Measurements from ENCODE around the gene LCMT1. TPM values are rescaled to one million over a fixed set of nuclear protein-coding genes. Genes with fewer than 3 reads are reported as not detected.
"Not testable (repeated sequence)": the region's sequence is repeated elsewhere in the genome, so short reads cannot be mapped to it uniquely, and the experiment has no call there.

Gene LCMT1
- total RNA-seq, 5 donors from 2014 or later (not counting 1 experiment from before 2014, with no cell fraction given) = 35.7 to 42.9 (median 36.0) TPM

- H3K27ac Mint-ChIP-seq = peak overlapping the region in 1 of 2 donors; percentile 6
- ATAC-seq (replicated peaks in 1 of 4) (no peak), DNase-seq (no peak)
Measured at GRCh38 chr16:25174285-25174684, 62.7 kb downstream of the LCMT1 start.

GRCh38 chr16:25176136-25176535 is 64.6 kb downstream of the LCMT1 start:
- no peak overlapping the region for H3K27ac ChIP-seq (ENCODE audit: low read length)
- WGBS (ENCODE audit: insufficient coverage) = 97% methylated on average over 6 of the region's 7 CpGs
- POLR2A ChIA-PET = interaction anchor here in 1 of 2 donors (0.6 kb wide), 1 partner anchor 51 kb away, joined by 7 read pairs; no protein-coding TSS in a partner anchor
- no peaks in the 10 kb centered on the region for H3K9me3 Mint-ChIP-seq
- H3K36me3 Mint-ChIP-seq = peaks cover 46% of the 10 kb centered on the region
- CTCF ChIA-PET = interaction anchor here in 1 of 2 donors (0.5 to 0.6 kb wide), 2 partner anchors 78 to 95 kb away, joined by 3 to 5 read pairs; no protein-coding TSS in a partner anchor
- H3K4me1 Mint-ChIP-seq = peaks cover 0 to under 1% (median under 1%) of the 10 kb centered on the region in 3 donors
- no peak for ATAC-seq (replicated peaks in 1 of 4)
- no peaks in the 10 kb centered on the region for H3K27me3 ChIP-seq (replicated peaks in 1 of 2; ENCODE audit: control insufficient read depth in 2 of 2, extremely low read depth in 1 of 2, insufficient read depth in 2 of 2, low read length in 1 of 2)
- no peaks in the 10 kb centered on the region for H3K9me3 ChIP-seq
- no peak overlapping the region for H3K4me3 Mint-ChIP-seq
- H3K36me3 ChIP-seq (ENCODE audit: control insufficient read depth in 2 of 2, extremely low read depth in 1 of 2, insufficient read depth in 1 of 2, low read length in 1 of 2) = peaks cover 4 to 35% of the 10 kb centered on the region in 2 donors
- peak in 4 of 35 experiments; percentile 1 to 17 (median 6) for DNase-seq
- no peaks in the 10 kb centered on the region for H3K4me1 ChIP-seq (ENCODE audit: control insufficient read depth in 1 of 2, extremely low read depth in 1 of 2, insufficient read depth in 2 of 2, low read length in 2 of 2)
- H3K27me3 Mint-ChIP-seq = no peaks in the 10 kb centered on the region
- H3K4me3 ChIP-seq (ENCODE audit: control insufficient read depth in 1 of 2, extremely low read depth in 1 of 2, low read length in 1 of 2) = no peak overlapping the region
- no peak overlapping the region for H3K27ac Mint-ChIP-seq

More at GRCh38 chr16:25174285-25174684, 62.7 kb downstream of the LCMT1 start:
- no peaks in the 10 kb centered on the region for H3K27me3 Mint-ChIP-seq
- no peaks in the 10 kb centered on the region for H3K9me3 Mint-ChIP-seq
- no peak overlapping the region for H3K27ac ChIP-seq (ENCODE audit: low read length)
- H3K4me3 Mint-ChIP-seq = no peak overlapping the region
- no peak overlapping the region for H3K4me3 ChIP-seq (ENCODE audit: control insufficient read depth in 1 of 2, extremely low read depth in 1 of 2, low read length in 1 of 2)
- H3K4me1 Mint-ChIP-seq = no peaks in the 10 kb centered on the region
- H3K36me3 Mint-ChIP-seq = peaks cover 57% of the 10 kb centered on the region
- H3K4me1 ChIP-seq (ENCODE audit: control insufficient read depth in 1 of 2, extremely low read depth in 1 of 2, insufficient read depth in 2 of 2, low read length in 2 of 2) = no peaks in the 10 kb centered on the region
- POLR2A ChIA-PET = no interaction called here
- no peaks in the 10 kb centered on the region for H3K9me3 ChIP-seq
- CTCF ChIA-PET = interaction anchor here in 1 of 2 donors (0.6 kb wide), 1 partner anchor 8 kb away, joined by 4 read pairs; no protein-coding TSS in a partner anchor
- H3K36me3 ChIP-seq (ENCODE audit: control insufficient read depth in 2 of 2, extremely low read depth in 1 of 2, insufficient read depth in 1 of 2, low read length in 1 of 2) = peaks cover 4 to 51% of the 10 kb centered on the region in 2 donors
- WGBS (ENCODE audit: insufficient coverage) = no CpG with 5 or more reads among the region's 2 CpGs
- H3K27me3 ChIP-seq (replicated peaks in 1 of 2; ENCODE audit: control insufficient read depth in 2 of 2, extremely low read depth in 1 of 2, insufficient read depth in 2 of 2, low read length in 1 of 2) = no peaks in the 10 kb centered on the region

- peaks cover 0 to 9% (median 5%) of the 10 kb centered on the region in 3 donors for H3K4me1 Mint-ChIP-seq
- no peak for ATAC-seq (replicated peaks in 1 of 4)
- WGBS (ENCODE audit: insufficient coverage) = 100% methylated on average over 1 of the region's 3 CpGs
- Histone ChIP-seq H3K4me3 (ENCODE audit: control insufficient read depth in 1 of 2, extremely low read depth in 1 of 2, low read length in 1 of 2) (no peak overlapping the region), H3K36me3 (ENCODE audit: control insufficient read depth in 2 of 2, extremely low read depth in 1 of 2, insufficient read depth in 1 of 2, low read length in 1 of 2) (peaks cover 4 to 24% of the 10 kb centered on the region in 2 donors), H3K9me3 (no peaks in the 10 kb centered on the region), H3K27me3 (replicated peaks in 1 of 2; ENCODE audit: control insufficient read depth in 2 of 2, extremely low read depth in 1 of 2, insufficient read depth in 2 of 2, low read length in 1 of 2) (no peaks in the 10 kb centered on the region), H3K4me1 (ENCODE audit: control insufficient read depth in 1 of 2, extremely low read depth in 1 of 2, insufficient read depth in 2 of 2, low read length in 2 of 2) (peaks cover 0 to 3% of the 10 kb centered on the region in 2 experiments), H3K27ac (ENCODE audit: low read length) (no peak overlapping the region)
- no peak overlapping the region for H3K27ac Mint-ChIP-seq
- DNase-seq = no peak
- H3K27me3 Mint-ChIP-seq = no peaks in the 10 kb centered on the region
- no peaks in the 10 kb centered on the region for H3K9me3 Mint-ChIP-seq
- POLR2A ChIA-PET = no interaction called here
- H3K36me3 Mint-ChIP-seq = peaks cover 39% of the 10 kb centered on the region
- H3K4me3 Mint-ChIP-seq = no peak overlapping the region
- CTCF ChIA-PET = no interaction called here
Measured at GRCh38 chr16:25177512-25177830, 65.9 kb downstream of the LCMT1 start.

- no peaks in the 10 kb centered on the region for H3K9me3 ChIP-seq
- no peaks in the 10 kb centered on the region for H3K27me3 Mint-ChIP-seq
- DNase-seq = no peak
- H3K27ac ChIP-seq (ENCODE audit: low read length) = no peak overlapping the region
- no peak for ATAC-seq (replicated peaks in 1 of 4)
- H3K27ac Mint-ChIP-seq = no peak overlapping the region
- 91% methylated on average over 19 of the region's 20 CpGs for WGBS (ENCODE audit: insufficient coverage)
- no peaks in the 10 kb centered on the region for H3K9me3 Mint-ChIP-seq
- peaks cover 0 to 3% of the 10 kb centered on the region in 2 experiments for H3K4me1 ChIP-seq (ENCODE audit: control insufficient read depth in 1 of 2, extremely low read depth in 1 of 2, insufficient read depth in 2 of 2, low read length in 2 of 2)
- no peaks in the 10 kb centered on the region for H3K27me3 ChIP-seq (replicated peaks in 1 of 2; ENCODE audit: control insufficient read depth in 2 of 2, extremely low read depth in 1 of 2, insufficient read depth in 2 of 2, low read length in 1 of 2)
- no peak overlapping the region for H3K4me3 Mint-ChIP-seq
- peaks cover 34% of the 10 kb centered on the region for H3K36me3 Mint-ChIP-seq
- H3K36me3 ChIP-seq (ENCODE audit: control insufficient read depth in 2 of 2, extremely low read depth in 1 of 2, insufficient read depth in 1 of 2, low read length in 1 of 2) = peaks cover 4 to 18% of the 10 kb centered on the region in 2 donors
- POLR2A ChIA-PET = no interaction called here
- CTCF ChIA-PET = no interaction called here
- H3K4me1 Mint-ChIP-seq = peaks cover 0 to 9% (median 5%) of the 10 kb centered on the region in 3 donors
- no peak overlapping the region for H3K4me3 ChIP-seq (ENCODE audit: control insufficient read depth in 1 of 2, extremely low read depth in 1 of 2, low read length in 1 of 2)
Measured at GRCh38 chr16:25177831-25178688, 66.5 kb downstream of the LCMT1 start.

GRCh38 chr16:25181236-25181635 is 69.7 kb downstream of the LCMT1 start:
- H3K36me3 ChIP-seq (ENCODE audit: control insufficient read depth in 2 of 2, extremely low read depth in 1 of 2, insufficient read depth in 1 of 2, low read length in 1 of 2); H3K4me3 ChIP-seq (ENCODE audit: control insufficient read depth in 1 of 2, extremely low read depth in 1 of 2, low read length in 1 of 2); CTCF ChIA-PET; H3K4me1 ChIP-seq (ENCODE audit: control insufficient read depth in 1 of 2, extremely low read depth in 1 of 2, insufficient read depth in 2 of 2, low read length in 2 of 2); H3K27me3 ChIP-seq (replicated peaks in 1 of 2; ENCODE audit: control insufficient read depth in 2 of 2, extremely low read depth in 1 of 2, insufficient read depth in 2 of 2, low read length in 1 of 2); DNase-seq; H3K9me3 Mint-ChIP-seq; H3K27ac ChIP-seq (ENCODE audit: low read length); ATAC-seq (replicated peaks in 1 of 4); H3K27me3 Mint-ChIP-seq; H3K4me1 Mint-ChIP-seq; H3K9me3 ChIP-seq: not testable (repeated sequence)
- no CpG with 5 or more reads among the region's 6 CpGs for WGBS (ENCODE audit: insufficient coverage)
- Mint-ChIP-seq H3K27ac (peak overlapping the region; percentile 73 to 79), H3K4me3 (peak overlapping the region in 2 of 3 donors; percentile 39 to 51), H3K36me3 (peaks cover 18% of the 10 kb centered on the region)
- POLR2A ChIA-PET = interaction anchor here in 1 of 2 donors (0.6 kb wide), 1 partner anchor 1259 kb away, joined by 5 read pairs; no protein-coding TSS in a partner anchor

GRCh38 chr16:25184771-25185170 is 73.2 kb downstream of the LCMT1 start:
- no peaks in the 10 kb centered on the region for H3K36me3 ChIP-seq (ENCODE audit: control insufficient read depth in 2 of 2, extremely low read depth in 1 of 2, insufficient read depth in 1 of 2, low read length in 1 of 2)
- CTCF ChIA-PET = interaction anchor here in 1 of 2 donors (1.0 kb wide), 1 partner anchor 41 kb away, joined by 3 read pairs; no protein-coding TSS in a partner anchor

More at GRCh38 chr16:25184771-25185170, 73.2 kb downstream of the LCMT1 start:
- H3K27ac ChIP-seq (ENCODE audit: low read length) = no peak overlapping the region
- H3K9me3 Mint-ChIP-seq = no peaks in the 10 kb centered on the region
- H3K9me3 ChIP-seq = no peaks in the 10 kb centered on the region
- DNase-seq (no peak), ATAC-seq (replicated peaks in 1 of 4) (no peak)
- no CpG with 5 or more reads among the region's 3 CpGs for WGBS (ENCODE audit: insufficient coverage)
- H3K4me1 Mint-ChIP-seq = peaks cover 0 to 9% (median 5%) of the 10 kb centered on the region in 3 donors
- H3K27me3 ChIP-seq (replicated peaks in 1 of 2; ENCODE audit: control insufficient read depth in 2 of 2, extremely low read depth in 1 of 2, insufficient read depth in 2 of 2, low read length in 1 of 2) = no peaks in the 10 kb centered on the region
- peaks cover under 1% of the 10 kb centered on the region for H3K36me3 Mint-ChIP-seq
- no peak overlapping the region for H3K4me3 ChIP-seq (ENCODE audit: control insufficient read depth in 1 of 2, extremely low read depth in 1 of 2, low read length in 1 of 2)
- no peak overlapping the region for H3K27ac Mint-ChIP-seq
- POLR2A ChIA-PET = no interaction called here
- no peak overlapping the region for H3K4me3 Mint-ChIP-seq
- no peaks in the 10 kb centered on the region for H3K27me3 Mint-ChIP-seq
- peaks cover 0 to 3% of the 10 kb centered on the region in 2 experiments for H3K4me1 ChIP-seq (ENCODE audit: control insufficient read depth in 1 of 2, extremely low read depth in 1 of 2, insufficient read depth in 2 of 2, low read length in 2 of 2)

All from T-cell (primary cell).